Panc1 (cell line): Measurements from ENCODE around the gene RALGAPB. TPM values are rescaled to one million over a fixed set of nuclear protein-coding genes. Genes with fewer than 3 reads are reported as not detected.

Experiments used
- ATAC-seq: fragments of 200-7000 bp; cut with Tn5 transposase; 2 replicates; pipeline ENCODE4 v1.9.1; 2020; ENCODE audit warnings: mild to moderate bottlenecking, moderate library complexity
- BruUV-seq: library from RNA; stranded (reverse); fragments of 400-500 nt; replicated peaks from 2 replicates; lab custom pipeline; 2021; lab: Mats Ljungman, UMichigan
- CTCF ChIA-PET: fragments of 300-600 bp; sonication (Branson Sonifier 250); formaldehyde crosslinking; loops from one replicate; lab custom pipeline; 2022; ENCODE audit warnings: antibody characterized with exemption; lab: Charles Lee
- POLR2A ChIA-PET: fragments of 300-600 bp; sonication (Branson Sonifier 250); formaldehyde crosslinking; loops from one replicate; lab custom pipeline; 2022; ENCODE audit warnings: antibody characterized with exemption; lab: Charles Lee
- DNase-seq: peaks from one replicate; pipeline ENCODE4 v3.0.0-alpha.2; 2010; ENCODE audit warnings: low read depth, low spot score
- H3K27ac ChIP-seq: 2 replicates; pipeline ENCODE4 v1.5.1; 2011; ENCODE audit warnings: mild to moderate bottlenecking, low read length, inconsistent platforms
- H3K27me3 ChIP-seq: fragments of 200-500 bp; sonication (Bioruptor generic); 2 replicates; pipeline ENCODE4 v1.6.0; 2014; ENCODE audit warnings: low read length, inconsistent platforms; ENCODE audit not compliant: control insufficient read depth, insufficient read depth
- H3K36me3 ChIP-seq: fragments of 200-500 bp; sonication (Bioruptor generic); 2 replicates; pipeline ENCODE4 v1.5.1; 2014; ENCODE audit warnings: inconsistent platforms, mild to moderate bottlenecking, low read length, moderate library complexity; ENCODE audit not compliant: control insufficient read depth, insufficient read depth
- H3K4me1 ChIP-seq: 2 replicates; pipeline ENCODE4 v1.5.1; 2011; ENCODE audit warnings: inconsistent platforms, mild to moderate bottlenecking, low read length, moderate library complexity; ENCODE audit not compliant: control insufficient read depth, insufficient read depth
- H3K4me3 ChIP-seq, 2 experiments: 2 replicates each; pipeline ENCODE4 v1.5.1; 2011 to 2012; ENCODE audit warnings: low read depth in 2 of 2, low read length in 2 of 2, mild to moderate bottlenecking in 2 of 2, inconsistent platforms in 1 of 2, moderate library complexity in 1 of 2
- H3K9me3 ChIP-seq: fragments of 200-500 bp; sonication (Bioruptor generic); 2 replicates; pipeline ENCODE4 v1.5.1; 2014; ENCODE audit warnings: low read depth, mild to moderate bottlenecking, inconsistent platforms, low read length, moderate library complexity; ENCODE audit not compliant: control insufficient read depth, insufficient read depth
- POLR2AphosphoS5 ChIP-seq: IDR thresholded peaks from 2 replicates; pipeline ENCODE4 v1.6.1; 2012; ENCODE audit warnings: mild to moderate bottlenecking, low read depth, low read length, moderate library complexity
- SIN3A ChIP-seq: IDR thresholded peaks from 2 replicates; pipeline ENCODE4 v1.6.1; 2012; ENCODE audit warnings: low read depth, mild to moderate bottlenecking, low read length, moderate library complexity, borderline replicate concordance; ENCODE audit not compliant: insufficient read depth
- TCF7L2 ChIP-seq: IDR thresholded peaks from 2 replicates; pipeline ENCODE4 v1.6.1; 2011; ENCODE audit warnings: mild to moderate bottlenecking, low read depth, low read length, inconsistent platforms
- in situ Hi-C: cut with HindIII; loops from 2 replicates; pipeline ENCODE4 v1.10.0; 2016; ENCODE audit warnings: low sequenced_read_pairs, low pct_unique_long_range_greater_than_20kb
- intact Hi-C: fragments of 100-400 bp; cut with micrococcal nuclease; formaldehyde crosslinking; loops from one replicate; pipeline ENCODE4 v1.10.0; 2022; ENCODE audit not compliant: unreplicated experiment
- total RNA-seq: library from RNA; stranded (reverse); gene quantifications from one replicate; pipeline ENCODE4 v1.2.1, GENCODE V29; 2021; ENCODE audit not compliant: unreplicated experiment
- TF ChIP-seq, protein P1 (sequence below), 2 experiments: IDR thresholded peaks; 2 replicates each; pipeline ENCODE4 v1.6.1; 2011 to 2012; ENCODE audit warnings: low read depth in 2 of 2, control low read depth in 1 of 2, low read length in 1 of 2, mild to moderate bottlenecking in 1 of 2, moderate library complexity in 1 of 2; ENCODE audit not compliant: insufficient read depth in 1 of 2
- TF ChIP-seq, protein P2 (sequence below): fragments of 450-650 bp; IDR thresholded peaks from 2 replicates; pipeline ENCODE4 v1.5.1; 2017; ENCODE audit warnings: mild to moderate bottlenecking

The RALGAPB gene
- total RNA-seq, 1 experiment from 2014 or later = 33.1 TPM

DNA sequence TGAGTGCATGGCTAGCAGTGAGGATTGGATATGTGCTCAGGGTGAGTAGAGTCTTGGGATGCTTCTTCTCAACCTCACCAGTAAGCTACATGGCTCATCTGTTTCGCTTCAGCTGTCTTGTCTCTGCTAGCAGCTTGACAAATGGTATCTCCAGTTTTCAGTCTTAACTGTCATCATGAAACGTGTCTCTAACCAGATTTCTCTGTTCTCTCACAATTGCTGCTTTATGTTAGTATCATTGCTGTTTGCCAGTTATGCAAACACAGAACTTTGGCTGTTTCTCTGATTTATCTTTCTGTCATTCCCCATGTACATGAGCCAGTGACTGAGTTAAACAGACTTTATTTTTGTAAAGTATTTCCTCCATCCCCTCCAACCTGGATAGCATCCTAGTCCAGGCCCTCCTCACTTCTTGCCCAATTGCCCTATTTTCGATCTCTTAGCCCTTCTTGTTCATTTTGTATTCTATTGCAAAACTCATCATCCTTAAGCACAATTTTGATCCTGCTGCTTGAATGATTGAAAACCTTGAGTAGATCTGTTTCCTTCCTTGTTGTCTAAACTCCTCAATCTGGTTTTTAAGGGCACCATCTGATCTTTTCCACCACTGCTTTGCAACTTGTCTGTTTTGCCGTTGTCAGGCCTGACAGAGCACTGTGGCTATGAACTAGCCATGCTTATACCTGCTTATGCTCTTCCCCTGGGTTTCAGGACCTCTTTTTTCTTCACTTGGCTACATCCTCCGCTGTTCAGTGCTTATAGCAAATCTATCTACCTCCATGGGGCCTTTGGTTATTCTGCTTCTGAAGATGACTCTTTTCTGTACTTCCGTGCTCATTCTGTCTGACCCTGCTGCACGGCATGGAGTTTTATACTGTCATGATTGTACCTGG lies 70.6 kb downstream of the RALGAPB start:
- H3K27ac ChIP-seq = no peak overlapping the region
- no TSS peak for BruUV-seq
- in situ Hi-C loops = no loop called here
- H3K4me3 ChIP-seq = no peak overlapping the region
- intact Hi-C loops = no loop called here
- no peaks in the 10 kb centered on the region for H3K4me1 ChIP-seq
- no peaks in the 10 kb centered on the region for H3K9me3 ChIP-seq
- no peak for ATAC-seq
- peaks cover 44% of the 10 kb centered on the region for H3K36me3 ChIP-seq
- TF ChIP-seq, protein P1, sequence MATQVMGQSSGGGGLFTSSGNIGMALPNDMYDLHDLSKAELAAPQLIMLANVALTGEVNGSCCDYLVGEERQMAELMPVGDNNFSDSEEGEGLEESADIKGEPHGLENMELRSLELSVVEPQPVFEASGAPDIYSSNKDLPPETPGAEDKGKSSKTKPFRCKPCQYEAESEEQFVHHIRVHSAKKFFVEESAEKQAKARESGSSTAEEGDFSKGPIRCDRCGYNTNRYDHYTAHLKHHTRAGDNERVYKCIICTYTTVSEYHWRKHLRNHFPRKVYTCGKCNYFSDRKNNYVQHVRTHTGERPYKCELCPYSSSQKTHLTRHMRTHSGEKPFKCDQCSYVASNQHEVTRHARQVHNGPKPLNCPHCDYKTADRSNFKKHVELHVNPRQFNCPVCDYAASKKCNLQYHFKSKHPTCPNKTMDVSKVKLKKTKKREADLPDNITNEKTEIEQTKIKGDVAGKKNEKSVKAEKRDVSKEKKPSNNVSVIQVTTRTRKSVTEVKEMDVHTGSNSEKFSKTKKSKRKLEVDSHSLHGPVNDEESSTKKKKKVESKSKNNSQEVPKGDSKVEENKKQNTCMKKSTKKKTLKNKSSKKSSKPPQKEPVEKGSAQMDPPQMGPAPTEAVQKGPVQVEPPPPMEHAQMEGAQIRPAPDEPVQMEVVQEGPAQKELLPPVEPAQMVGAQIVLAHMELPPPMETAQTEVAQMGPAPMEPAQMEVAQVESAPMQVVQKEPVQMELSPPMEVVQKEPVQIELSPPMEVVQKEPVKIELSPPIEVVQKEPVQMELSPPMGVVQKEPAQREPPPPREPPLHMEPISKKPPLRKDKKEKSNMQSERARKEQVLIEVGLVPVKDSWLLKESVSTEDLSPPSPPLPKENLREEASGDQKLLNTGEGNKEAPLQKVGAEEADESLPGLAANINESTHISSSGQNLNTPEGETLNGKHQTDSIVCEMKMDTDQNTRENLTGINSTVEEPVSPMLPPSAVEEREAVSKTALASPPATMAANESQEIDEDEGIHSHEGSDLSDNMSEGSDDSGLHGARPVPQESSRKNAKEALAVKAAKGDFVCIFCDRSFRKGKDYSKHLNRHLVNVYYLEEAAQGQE (IDR thresholded peaks at IDR 0.05; ENCODE audit: insufficient read depth in 1 of 2, low read depth in 2 of 2, low read length in 1 of 2) = no peak
- TF ChIP-seq SIN3A = no peak
- TF ChIP-seq, protein P2, sequence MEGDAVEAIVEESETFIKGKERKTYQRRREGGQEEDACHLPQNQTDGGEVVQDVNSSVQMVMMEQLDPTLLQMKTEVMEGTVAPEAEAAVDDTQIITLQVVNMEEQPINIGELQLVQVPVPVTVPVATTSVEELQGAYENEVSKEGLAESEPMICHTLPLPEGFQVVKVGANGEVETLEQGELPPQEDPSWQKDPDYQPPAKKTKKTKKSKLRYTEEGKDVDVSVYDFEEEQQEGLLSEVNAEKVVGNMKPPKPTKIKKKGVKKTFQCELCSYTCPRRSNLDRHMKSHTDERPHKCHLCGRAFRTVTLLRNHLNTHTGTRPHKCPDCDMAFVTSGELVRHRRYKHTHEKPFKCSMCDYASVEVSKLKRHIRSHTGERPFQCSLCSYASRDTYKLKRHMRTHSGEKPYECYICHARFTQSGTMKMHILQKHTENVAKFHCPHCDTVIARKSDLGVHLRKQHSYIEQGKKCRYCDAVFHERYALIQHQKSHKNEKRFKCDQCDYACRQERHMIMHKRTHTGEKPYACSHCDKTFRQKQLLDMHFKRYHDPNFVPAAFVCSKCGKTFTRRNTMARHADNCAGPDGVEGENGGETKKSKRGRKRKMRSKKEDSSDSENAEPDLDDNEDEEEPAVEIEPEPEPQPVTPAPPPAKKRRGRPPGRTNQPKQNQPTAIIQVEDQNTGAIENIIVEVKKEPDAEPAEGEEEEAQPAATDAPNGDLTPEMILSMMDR = no peak
- TF ChIP-seq TCF7L2 = no peak
- no peak for TF ChIP-seq POLR2AphosphoS5
- H3K27me3 ChIP-seq = no peaks in the 10 kb centered on the region
- no peak for DNase-seq
- ChIA-PET CTCF (interaction anchor here (0.7 kb wide), 1 partner anchor 443 kb away, joined by 3 read pairs; no protein-coding TSS in a partner anchor), POLR2A (no interaction called here)

DNA sequence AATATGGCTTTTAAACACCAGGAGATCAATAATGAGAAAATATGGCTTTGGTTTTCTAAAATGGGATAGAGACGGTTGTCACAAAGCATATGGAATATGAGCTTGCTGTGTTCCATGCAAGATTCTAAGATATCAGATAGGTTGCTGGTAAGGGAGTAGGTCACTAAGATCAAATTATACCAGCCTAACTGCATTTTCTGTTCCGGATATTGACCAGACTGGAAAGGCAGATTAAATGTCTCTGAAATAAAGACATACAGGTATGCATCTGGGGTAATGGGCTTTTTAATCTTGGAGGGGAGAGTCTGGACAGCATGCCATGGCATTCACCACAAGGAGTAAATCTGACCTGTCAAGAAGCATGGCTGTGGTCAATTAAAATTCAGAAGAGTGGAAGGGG lies 73.1 kb downstream of the RALGAPB start:
- no TSS peak for BruUV-seq
- Histone ChIP-seq H3K36me3 (peaks cover 36% of the 10 kb centered on the region), H3K27ac (no peak overlapping the region), H3K4me3 (no peak overlapping the region), H3K4me1 (no peaks in the 10 kb centered on the region), H3K9me3 (no peaks in the 10 kb centered on the region), H3K27me3 (no peaks in the 10 kb centered on the region)
- POLR2A ChIA-PET = no interaction called here
- in situ Hi-C loops = no loop called here
- CTCF ChIA-PET = no interaction called here
- TF ChIP-seq SIN3A (no peak), TCF7L2 (no peak), POLR2AphosphoS5 (no peak)
- TF ChIP-seq, protein P1 (IDR thresholded peaks at IDR 0.05; ENCODE audit: insufficient read depth in 1 of 2, low read depth in 2 of 2, low read length in 1 of 2) = no peak
- TF ChIP-seq, protein P2 = no peak
- DNase-seq (no peak), ATAC-seq (no peak)
- intact Hi-C loops = no loop called here
